DOHH2 (cell line): ENCODE results near the gene BCAP31.
"Not testable (repeated sequence)": the region's sequence is repeated elsewhere in the genome, so short reads cannot be mapped to it uniquely, and the experiment has no call there.

ENCODE experiments used
- H3F3A ChIP-seq: fragments of 200-600 bp; sonication (generic), shearing (Covaris generic); 2 replicates; pipeline ENCODE4 v1.6.0; 2016; ENCODE audit warnings: antibody characterized with exemption, mild to moderate bottlenecking; ENCODE audit not compliant: control insufficient read depth, insufficient read depth
- H3K27ac ChIP-seq: fragments of 200-600 bp; sonication (generic); 2 replicates; pipeline ENCODE4 v1.5.1; 2014; ENCODE audit warnings: low read depth, mild to moderate bottlenecking, low read length, moderate library complexity
- H3K27me3 ChIP-seq: fragments of 200-600 bp; sonication (generic); 2 replicates; pipeline ENCODE4 v1.6.1; 2014; ENCODE audit warnings: mild to moderate bottlenecking, low read length, mixed read lengths; ENCODE audit not compliant: control insufficient read depth
- H3K36me3 ChIP-seq: fragments of 200-600 bp; sonication (generic); 2 replicates; pipeline ENCODE4 v1.6.1; 2014; ENCODE audit warnings: mild to moderate bottlenecking, low read length, moderate library complexity, mixed read lengths; ENCODE audit not compliant: control insufficient read depth
- H3K4me1 ChIP-seq: fragments of 200-600 bp; sonication (generic); 2 replicates; pipeline ENCODE4 v1.6.1; 2014; ENCODE audit warnings: mild to moderate bottlenecking, low read length, mixed read lengths; ENCODE audit not compliant: control insufficient read depth
- H3K4me2 ChIP-seq: fragments of 200-600 bp; sonication (generic); 2 replicates; pipeline ENCODE4 v1.6.0; 2014; ENCODE audit warnings: mild to moderate bottlenecking, low read length, moderate library complexity
- H3K4me3 ChIP-seq: fragments of 200-600 bp; sonication (generic); 2 replicates; pipeline ENCODE4 v1.5.1; 2014; ENCODE audit warnings: mild to moderate bottlenecking, low read length, mixed read lengths
- H3K79me2 ChIP-seq: fragments of 200-600 bp; sonication (generic); 2 replicates; pipeline ENCODE4 v1.6.1; 2014; ENCODE audit warnings: mild to moderate bottlenecking, low read length, mixed read lengths; ENCODE audit not compliant: control insufficient read depth
- H3K9me2 ChIP-seq: fragments of 200-600 bp; sonication (generic); replicated peaks from 2 replicates; pipeline ENCODE4 v1.6.1; 2014; ENCODE audit warnings: mild to moderate bottlenecking, low read length, mixed read lengths; ENCODE audit not compliant: control insufficient read depth
- H3K9me3 ChIP-seq: fragments of 200-600 bp; sonication (generic); 2 replicates; pipeline ENCODE4 v1.6.1; 2014; ENCODE audit warnings: antibody characterized with exemption, low read length, mixed read lengths; ENCODE audit not compliant: control insufficient read depth, insufficient read depth
- H4K20me1 ChIP-seq: fragments of 200-600 bp; sonication (generic); 2 replicates; pipeline ENCODE4 v1.6.0; 2014; ENCODE audit warnings: low read depth, mild to moderate bottlenecking, antibody characterized with exemption, low read length, moderate library complexity; ENCODE audit not compliant: control insufficient read depth, insufficient read depth
- EZH2phosphoT487 ChIP-seq: fragments of 200-600 bp; sonication (generic); IDR thresholded peaks from 2 replicates; pipeline ENCODE4 v1.6.1; 2017; ENCODE audit warnings: borderline replicate concordance, mild to moderate bottlenecking, antibody characterized with exemption, low read length, moderate library complexity, mixed read lengths
- TF ChIP-seq, protein P1 (sequence below): fragments of 200-600 bp; sonication (generic); IDR thresholded peaks from one replicate; pipeline ENCODE4 v1.5.1; 2014; ENCODE audit warnings: antibody characterized with exemption, mild to moderate bottlenecking, low read depth, low read length; ENCODE audit not compliant: poor library complexity, severe bottlenecking

The BCAP31 gene

DNA sequence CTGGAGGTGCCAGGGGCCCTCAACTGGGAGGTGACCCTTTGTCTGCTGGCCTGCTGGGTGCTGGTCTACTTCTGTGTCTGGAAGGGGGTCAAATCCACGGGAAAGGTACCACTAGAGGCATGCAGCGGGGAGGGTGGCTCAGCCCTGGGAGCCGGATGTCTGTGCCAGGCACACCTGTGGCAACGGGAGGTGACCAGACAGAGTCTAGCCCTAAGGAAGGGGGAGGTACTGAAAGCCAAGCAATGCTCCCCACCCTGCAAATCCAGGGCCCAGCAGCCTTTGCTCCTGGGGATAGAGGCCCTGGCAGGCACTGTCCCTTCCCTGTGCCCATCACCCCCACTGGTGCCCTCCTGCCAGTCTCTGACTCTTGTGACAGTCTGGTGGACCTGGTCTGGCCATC is 32.2 kb downstream of the BCAP31 start:
- Histone ChIP-seq H3F3A (no peaks in the 10 kb centered on the region), H3K9me3 (no peaks in the 10 kb centered on the region), H3K27me3 (no peaks in the 10 kb centered on the region), H3K36me3 (no peaks in the 10 kb centered on the region), H3K79me2 (no peaks in the 10 kb centered on the region), H3K27ac (no peak overlapping the region), H4K20me1 (no peaks in the 10 kb centered on the region), H3K4me1 (peaks cover 4% of the 10 kb centered on the region; the same call in 1 of the 2 replicates), H3K9me2 (no peaks in the 10 kb centered on the region), H3K4me3 (no peak overlapping the region), H3K4me2 (no peak overlapping the region)
- TF ChIP-seq, protein P1, sequence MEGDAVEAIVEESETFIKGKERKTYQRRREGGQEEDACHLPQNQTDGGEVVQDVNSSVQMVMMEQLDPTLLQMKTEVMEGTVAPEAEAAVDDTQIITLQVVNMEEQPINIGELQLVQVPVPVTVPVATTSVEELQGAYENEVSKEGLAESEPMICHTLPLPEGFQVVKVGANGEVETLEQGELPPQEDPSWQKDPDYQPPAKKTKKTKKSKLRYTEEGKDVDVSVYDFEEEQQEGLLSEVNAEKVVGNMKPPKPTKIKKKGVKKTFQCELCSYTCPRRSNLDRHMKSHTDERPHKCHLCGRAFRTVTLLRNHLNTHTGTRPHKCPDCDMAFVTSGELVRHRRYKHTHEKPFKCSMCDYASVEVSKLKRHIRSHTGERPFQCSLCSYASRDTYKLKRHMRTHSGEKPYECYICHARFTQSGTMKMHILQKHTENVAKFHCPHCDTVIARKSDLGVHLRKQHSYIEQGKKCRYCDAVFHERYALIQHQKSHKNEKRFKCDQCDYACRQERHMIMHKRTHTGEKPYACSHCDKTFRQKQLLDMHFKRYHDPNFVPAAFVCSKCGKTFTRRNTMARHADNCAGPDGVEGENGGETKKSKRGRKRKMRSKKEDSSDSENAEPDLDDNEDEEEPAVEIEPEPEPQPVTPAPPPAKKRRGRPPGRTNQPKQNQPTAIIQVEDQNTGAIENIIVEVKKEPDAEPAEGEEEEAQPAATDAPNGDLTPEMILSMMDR, result no peak
- no peak for TF ChIP-seq EZH2phosphoT487

DNA sequence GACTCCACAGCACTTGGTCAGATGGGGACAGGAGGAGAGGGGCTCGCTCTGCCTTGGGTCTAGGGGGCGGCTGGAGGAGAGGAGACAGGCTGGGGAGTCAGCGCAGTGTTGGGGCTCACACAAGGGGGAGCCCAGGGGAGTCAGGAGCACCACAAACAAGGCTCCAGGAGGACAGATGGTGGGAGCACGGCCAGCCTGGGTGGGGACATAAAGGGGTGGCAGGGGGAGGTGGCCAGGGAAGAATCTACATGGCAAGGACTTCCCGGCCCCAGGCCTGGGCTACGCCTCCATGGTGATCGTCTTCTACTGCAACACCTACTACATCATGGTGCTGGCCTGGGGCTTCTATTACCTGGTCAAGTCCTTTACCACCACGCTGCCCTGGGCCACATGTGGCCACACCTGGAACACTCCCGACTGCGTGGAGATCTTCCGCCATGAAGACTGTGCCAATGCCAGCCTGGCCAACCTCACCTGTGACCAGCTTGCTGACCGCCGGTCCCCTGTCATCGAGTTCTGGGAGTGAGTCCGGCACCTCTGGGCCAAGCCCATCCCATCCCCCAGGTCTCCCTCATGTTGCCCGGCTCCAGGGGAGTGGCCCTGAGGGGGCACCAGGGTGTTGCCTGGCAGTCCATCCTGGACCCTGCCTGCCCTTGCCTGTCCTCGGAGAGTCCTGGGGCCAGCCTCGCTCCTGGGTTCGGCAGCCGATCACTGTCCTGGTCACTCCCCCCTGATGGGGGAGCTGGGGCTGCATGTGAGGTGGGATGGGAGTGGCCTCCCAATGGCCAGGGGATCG is 33.0 kb downstream of the BCAP31 start:
- H3K4me2 ChIP-seq, H3K27me3 ChIP-seq, H3F3A ChIP-seq, H3K27ac ChIP-seq, H3K36me3 ChIP-seq, H3K4me1 ChIP-seq, H3K9me2 ChIP-seq, H4K20me1 ChIP-seq, H3K79me2 ChIP-seq, H3K9me3 ChIP-seq, H3K4me3 ChIP-seq: not testable (repeated sequence)

DNA sequence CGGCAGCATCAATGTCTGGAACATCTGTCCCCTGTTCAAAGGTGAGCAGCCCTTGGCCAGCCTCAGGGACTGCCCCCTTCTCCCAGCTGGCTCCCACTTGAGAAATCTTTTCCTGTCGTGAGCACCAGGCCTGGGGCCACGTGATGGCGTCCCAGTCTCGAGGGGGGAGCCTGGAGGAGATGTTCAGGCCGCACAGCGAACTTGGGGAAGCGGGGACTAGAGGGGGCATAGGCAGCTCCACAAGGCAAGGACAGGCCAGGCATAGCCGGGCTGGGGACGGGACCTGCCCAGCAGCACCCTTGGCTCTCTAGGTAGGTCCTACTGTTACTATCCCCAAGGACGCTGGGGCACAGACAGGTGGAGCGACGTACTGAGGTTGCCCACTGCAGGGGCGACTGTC is 33.7 kb downstream of the BCAP31 start:
- Histone ChIP-seq H3K4me1 (peaks cover 4% of the 10 kb centered on the region; the same call in 1 of the 2 replicates), H3K4me2 (no peak overlapping the region), H3K9me2 (no peaks in the 10 kb centered on the region), H3K36me3 (no peaks in the 10 kb centered on the region), H3F3A (no peaks in the 10 kb centered on the region), H3K79me2 (no peaks in the 10 kb centered on the region), H3K9me3 (no peaks in the 10 kb centered on the region), H4K20me1 (no peaks in the 10 kb centered on the region), H3K4me3 (no peak overlapping the region), H3K27ac (no peak overlapping the region), H3K27me3 (no peaks in the 10 kb centered on the region)
- TF ChIP-seq, protein P1, result no peak
- TF ChIP-seq EZH2phosphoT487, result no peak

DNA sequence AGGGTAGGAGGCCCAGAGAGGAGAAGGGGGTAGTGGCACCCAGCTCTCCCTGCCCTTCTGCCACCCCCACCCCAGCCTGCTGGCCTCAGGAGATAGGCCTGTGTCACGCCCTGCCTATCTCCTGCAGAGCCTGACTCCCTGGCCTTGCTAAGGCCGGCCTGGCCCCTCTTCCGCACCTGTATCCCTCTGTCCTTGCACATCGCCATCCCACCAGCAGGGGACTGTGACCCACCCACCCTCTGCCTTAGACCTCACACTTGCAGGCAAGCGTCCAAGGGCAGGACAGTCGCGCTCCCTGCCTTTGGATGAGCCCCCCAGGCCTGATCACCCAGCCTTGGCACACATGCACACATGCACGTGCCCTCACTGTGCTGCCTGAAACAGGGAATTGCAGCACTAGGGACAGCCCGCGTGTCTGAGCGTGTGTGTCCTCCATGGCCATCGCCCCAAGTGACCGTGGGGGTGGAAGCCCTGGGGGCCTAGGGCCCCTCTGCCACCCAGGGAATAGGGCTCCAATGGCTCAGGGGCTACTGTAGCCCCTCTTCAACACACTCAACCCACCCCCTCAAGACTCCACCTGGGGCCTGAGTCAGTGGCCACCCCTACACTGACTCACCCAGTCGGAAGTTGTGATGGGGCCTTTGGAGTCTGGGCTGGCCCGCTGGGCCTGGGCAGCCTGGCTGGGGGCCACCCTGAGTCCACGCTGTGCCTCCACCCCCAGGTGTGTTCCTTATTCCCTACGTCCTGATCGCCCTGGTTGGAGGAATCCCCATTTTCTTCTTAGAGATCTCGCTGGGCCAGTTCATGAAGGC is 34.3 kb downstream of the BCAP31 start:
- TF ChIP-seq, protein P1, result no peak
- no peak for TF ChIP-seq EZH2phosphoT487
- H3K9me2 ChIP-seq, result no peaks in the 10 kb centered on the region
- no peak overlapping the region for H3K27ac ChIP-seq
- no peaks in the 10 kb centered on the region for H3K79me2 ChIP-seq
- no peaks in the 10 kb centered on the region for H4K20me1 ChIP-seq
- no peaks in the 10 kb centered on the region for H3K27me3 ChIP-seq
- no peaks in the 10 kb centered on the region for H3K36me3 ChIP-seq
- peaks cover 4% of the 10 kb centered on the region; the same call in 1 of the 2 replicates for H3K4me1 ChIP-seq
- H3F3A ChIP-seq, result no peaks in the 10 kb centered on the region
- H3K9me3 ChIP-seq, result no peaks in the 10 kb centered on the region
- no peak overlapping the region for H3K4me2 ChIP-seq
- H3K4me3 ChIP-seq, result no peak overlapping the region
